Measurements from ENCODE around the gene PPEF2.

The PPEF2 gene

GRCh38 chr4:75821216-75821615 lies 81.0 kb downstream of the PPEF2 start:
- Histone ChIP-seq H2BK12ac (ENCODE audit: low read length in 2 of 2) (no peak overlapping the region), H4K8ac (ENCODE audit: low read length) (no peak overlapping the region), H3K18ac (ENCODE audit: low read depth in 1 of 2, low read length in 2 of 2) (no peak overlapping the region), H3K27me3 (ENCODE audit: control insufficient read depth in 1 of 2, insufficient read depth in 1 of 2, low read length in 2 of 2) (no peaks in the 10 kb centered on the region), H3K9ac (ENCODE audit: low read length) (no peak overlapping the region), H3K9me3 (ENCODE audit: control insufficient read depth, low read length) (no peaks in the 10 kb centered on the region), H3K27ac (ENCODE audit: low read length, poor library complexity, severe bottlenecking) (no peak overlapping the region), H3K4me3 (ENCODE audit: insufficient read depth in 1 of 2, low read depth in 1 of 2, low read length in 2 of 2) (no peak overlapping the region), H2AK5ac (ENCODE audit: low read length, severe bottlenecking) (no peak overlapping the region), H2AFZ (ENCODE audit: low read depth, low read length) (no peak overlapping the region), H3K4me1 (ENCODE audit: control insufficient read depth, insufficient read depth, low read depth, low read length) (no peaks in the 10 kb centered on the region), H2BK5ac (ENCODE audit: low read depth, low read length, poor library complexity, severe bottlenecking) (no peak overlapping the region), H2BK15ac (ENCODE audit: low read depth, poor library complexity, severe bottlenecking) (no peak overlapping the region), H3K4me2 (ENCODE audit: low read length, poor library complexity, severe bottlenecking) (no peak overlapping the region), H2BK120ac (ENCODE audit: low read depth, low read length) (no peak overlapping the region), H3K79me1 (replicated peaks; ENCODE audit: low read length, poor library complexity, severe bottlenecking) (no peaks in the 10 kb centered on the region), H3K14ac (ENCODE audit: low read length in 2 of 2) (no peak overlapping the region), H3K4ac (ENCODE audit: low read depth in 1 of 2, low read length in 2 of 2) (no peak overlapping the region), H4K91ac (ENCODE audit: low read length) (no peak overlapping the region), H3K23ac (ENCODE audit: low read length in 2 of 2) (no peak overlapping the region), H3K36me3 (ENCODE audit: control insufficient read depth in 1 of 2, insufficient read depth in 2 of 2, low read depth in 1 of 2, low read length in 2 of 2) (peaks cover 6 to 14% of the 10 kb centered on the region in 2 experiments)
- DNase-seq: no peak
- 88% methylated on average over 1 of the region's 3 CpGs for WGBS

GRCh38 chr4:75820676-75821075 lies 81.6 kb downstream of the PPEF2 start:
- H3K23ac ChIP-seq (ENCODE audit: low read length in 2 of 2): no peak overlapping the region
- H3K36me3 ChIP-seq (ENCODE audit: control insufficient read depth in 1 of 2, insufficient read depth in 2 of 2, low read depth in 1 of 2, low read length in 2 of 2): peaks cover 9 to 19% of the 10 kb centered on the region in 2 experiments
- no peak overlapping the region for H3K4me3 ChIP-seq (ENCODE audit: insufficient read depth in 1 of 2, low read depth in 1 of 2, low read length in 2 of 2)
- no peak overlapping the region for H3K4ac ChIP-seq (ENCODE audit: low read depth in 1 of 2, low read length in 2 of 2)
- WGBS: 90% methylated on average over 2 of the region's 3 CpGs
- DNase-seq: no peak
- H3K27me3 ChIP-seq (ENCODE audit: control insufficient read depth in 1 of 2, insufficient read depth in 1 of 2, low read length in 2 of 2): no peaks in the 10 kb centered on the region
- no peaks in the 10 kb centered on the region for H3K9me3 ChIP-seq (ENCODE audit: control insufficient read depth, low read length)
- H3K27ac ChIP-seq (ENCODE audit: low read length, poor library complexity, severe bottlenecking): no peak overlapping the region
- H3K18ac ChIP-seq (ENCODE audit: low read depth in 1 of 2, low read length in 2 of 2): no peak overlapping the region
- no peak overlapping the region for H4K91ac ChIP-seq (ENCODE audit: low read length)
- no peak overlapping the region for H3K4me2 ChIP-seq (ENCODE audit: low read length, poor library complexity, severe bottlenecking)
- no peaks in the 10 kb centered on the region for H3K4me1 ChIP-seq (ENCODE audit: control insufficient read depth, insufficient read depth, low read depth, low read length)
- no peak overlapping the region for H4K8ac ChIP-seq (ENCODE audit: low read length)
- H2BK120ac ChIP-seq (ENCODE audit: low read depth, low read length): no peak overlapping the region
- H2AK5ac ChIP-seq (ENCODE audit: low read length, severe bottlenecking): no peak overlapping the region
- H2BK5ac ChIP-seq (ENCODE audit: low read depth, low read length, poor library complexity, severe bottlenecking): no peak overlapping the region
- H3K14ac ChIP-seq (ENCODE audit: low read length in 2 of 2): no peak overlapping the region
- no peak overlapping the region for H2BK15ac ChIP-seq (ENCODE audit: low read depth, poor library complexity, severe bottlenecking)
- no peak overlapping the region for H2AFZ ChIP-seq (ENCODE audit: low read depth, low read length)
- no peak overlapping the region for H3K9ac ChIP-seq (ENCODE audit: low read length)
- H2BK12ac ChIP-seq (ENCODE audit: low read length in 2 of 2): no peak overlapping the region
- H3K79me1 ChIP-seq (replicated peaks; ENCODE audit: low read length, poor library complexity, severe bottlenecking): no peaks in the 10 kb centered on the region

- H3K4ac ChIP-seq (ENCODE audit: low read depth in 1 of 2, low read length in 2 of 2): no peak overlapping the region
- H3K18ac ChIP-seq (ENCODE audit: low read depth in 1 of 2, low read length in 2 of 2): no peak overlapping the region
- no peaks in the 10 kb centered on the region for H3K4me1 ChIP-seq (ENCODE audit: control insufficient read depth, insufficient read depth, low read depth, low read length)
- WGBS: 78% methylated on average over 2 of the region's 2 CpGs
- H3K9ac ChIP-seq (ENCODE audit: low read length): no peak overlapping the region
- H3K79me1 ChIP-seq (replicated peaks; ENCODE audit: low read length, poor library complexity, severe bottlenecking): no peaks in the 10 kb centered on the region
- no peak overlapping the region for H2BK120ac ChIP-seq (ENCODE audit: low read depth, low read length)
- DNase-seq: no peak
- no peaks in the 10 kb centered on the region for H3K9me3 ChIP-seq (ENCODE audit: control insufficient read depth, low read length)
- H3K4me3 ChIP-seq (ENCODE audit: insufficient read depth in 1 of 2, low read depth in 1 of 2, low read length in 2 of 2): no peak overlapping the region
- H2AFZ ChIP-seq (ENCODE audit: low read depth, low read length): no peak overlapping the region
- H3K27me3 ChIP-seq (ENCODE audit: control insufficient read depth in 1 of 2, insufficient read depth in 1 of 2, low read length in 2 of 2): no peaks in the 10 kb centered on the region
- H3K27ac ChIP-seq (ENCODE audit: low read length, poor library complexity, severe bottlenecking): no peak overlapping the region
- H3K23ac ChIP-seq (ENCODE audit: low read length in 2 of 2): no peak overlapping the region
- H3K36me3 ChIP-seq (ENCODE audit: control insufficient read depth in 1 of 2, insufficient read depth in 2 of 2, low read depth in 1 of 2, low read length in 2 of 2): peaks cover 10 to 24% of the 10 kb centered on the region in 2 experiments
- H2BK12ac ChIP-seq (ENCODE audit: low read length in 2 of 2): no peak overlapping the region
- H4K8ac ChIP-seq (ENCODE audit: low read length): no peak overlapping the region
- H3K14ac ChIP-seq (ENCODE audit: low read length in 2 of 2): no peak overlapping the region
- no peak overlapping the region for H3K4me2 ChIP-seq (ENCODE audit: low read length, poor library complexity, severe bottlenecking)
- no peak overlapping the region for H2BK15ac ChIP-seq (ENCODE audit: low read depth, poor library complexity, severe bottlenecking)
- H4K91ac ChIP-seq (ENCODE audit: low read length): no peak overlapping the region
- H2AK5ac ChIP-seq (ENCODE audit: low read length, severe bottlenecking): no peak overlapping the region
- H2BK5ac ChIP-seq (ENCODE audit: low read depth, low read length, poor library complexity, severe bottlenecking): no peak overlapping the region
Measured at GRCh38 chr4:75820197-75820596, 82.1 kb downstream of the PPEF2 start.

GRCh38 chr4:75819121-75819520 lies 83.1 kb downstream of the PPEF2 start:
- Histone ChIP-seq H2AFZ (ENCODE audit: low read depth, low read length) (no peak overlapping the region), H2BK12ac (ENCODE audit: low read length in 2 of 2) (no peak overlapping the region), H2AK5ac (ENCODE audit: low read length, severe bottlenecking) (no peak overlapping the region), H4K91ac (ENCODE audit: low read length) (no peak overlapping the region), H3K4me1 (ENCODE audit: control insufficient read depth, insufficient read depth, low read depth, low read length) (no peaks in the 10 kb centered on the region), H3K4me2 (ENCODE audit: low read length, poor library complexity, severe bottlenecking) (no peak overlapping the region), H2BK120ac (ENCODE audit: low read depth, low read length) (no peak overlapping the region), H3K18ac (ENCODE audit: low read depth in 1 of 2, low read length in 2 of 2) (no peak overlapping the region), H3K14ac (ENCODE audit: low read length in 2 of 2) (no peak overlapping the region), H2BK15ac (ENCODE audit: low read depth, poor library complexity, severe bottlenecking) (no peak overlapping the region), H3K23ac (ENCODE audit: low read length in 2 of 2) (no peak overlapping the region), H3K4me3 (ENCODE audit: insufficient read depth in 1 of 2, low read depth in 1 of 2, low read length in 2 of 2) (no peak overlapping the region), H3K9me3 (ENCODE audit: control insufficient read depth, low read length) (no peaks in the 10 kb centered on the region), H3K36me3 (ENCODE audit: control insufficient read depth in 1 of 2, insufficient read depth in 2 of 2, low read depth in 1 of 2, low read length in 2 of 2) (peaks cover 19 to 35% of the 10 kb centered on the region in 2 experiments), H3K4ac (ENCODE audit: low read depth in 1 of 2, low read length in 2 of 2) (no peak overlapping the region), H3K27ac (ENCODE audit: low read length, poor library complexity, severe bottlenecking) (no peak overlapping the region), H3K79me1 (replicated peaks; ENCODE audit: low read length, poor library complexity, severe bottlenecking) (no peaks in the 10 kb centered on the region), H2BK5ac (ENCODE audit: low read depth, low read length, poor library complexity, severe bottlenecking) (no peak overlapping the region), H3K9ac (ENCODE audit: low read length) (no peak overlapping the region), H4K8ac (ENCODE audit: low read length) (no peak overlapping the region), H3K27me3 (ENCODE audit: control insufficient read depth in 1 of 2, insufficient read depth in 1 of 2, low read length in 2 of 2) (no peaks in the 10 kb centered on the region)
- no peak for DNase-seq
- WGBS: 29% methylated on average over 1 of the region's 4 CpGs
